GM18511 (cell line): ENCODE results near the gene PDE6B.
"Not testable (repeated sequence)": the region's sequence is repeated elsewhere in the genome, so short reads cannot be mapped to it uniquely, and the experiment has no call there.

ENCODE experiments used
- ATAC-seq: cut with Tn5 transposase; IDR thresholded peaks from one replicate; pipeline ENCODE4 v1.9.1; 2021; ENCODE audit warnings: mild to moderate bottlenecking, moderate library complexity; ENCODE audit not compliant: unreplicated experiment

PDE6B gene

DNA sequence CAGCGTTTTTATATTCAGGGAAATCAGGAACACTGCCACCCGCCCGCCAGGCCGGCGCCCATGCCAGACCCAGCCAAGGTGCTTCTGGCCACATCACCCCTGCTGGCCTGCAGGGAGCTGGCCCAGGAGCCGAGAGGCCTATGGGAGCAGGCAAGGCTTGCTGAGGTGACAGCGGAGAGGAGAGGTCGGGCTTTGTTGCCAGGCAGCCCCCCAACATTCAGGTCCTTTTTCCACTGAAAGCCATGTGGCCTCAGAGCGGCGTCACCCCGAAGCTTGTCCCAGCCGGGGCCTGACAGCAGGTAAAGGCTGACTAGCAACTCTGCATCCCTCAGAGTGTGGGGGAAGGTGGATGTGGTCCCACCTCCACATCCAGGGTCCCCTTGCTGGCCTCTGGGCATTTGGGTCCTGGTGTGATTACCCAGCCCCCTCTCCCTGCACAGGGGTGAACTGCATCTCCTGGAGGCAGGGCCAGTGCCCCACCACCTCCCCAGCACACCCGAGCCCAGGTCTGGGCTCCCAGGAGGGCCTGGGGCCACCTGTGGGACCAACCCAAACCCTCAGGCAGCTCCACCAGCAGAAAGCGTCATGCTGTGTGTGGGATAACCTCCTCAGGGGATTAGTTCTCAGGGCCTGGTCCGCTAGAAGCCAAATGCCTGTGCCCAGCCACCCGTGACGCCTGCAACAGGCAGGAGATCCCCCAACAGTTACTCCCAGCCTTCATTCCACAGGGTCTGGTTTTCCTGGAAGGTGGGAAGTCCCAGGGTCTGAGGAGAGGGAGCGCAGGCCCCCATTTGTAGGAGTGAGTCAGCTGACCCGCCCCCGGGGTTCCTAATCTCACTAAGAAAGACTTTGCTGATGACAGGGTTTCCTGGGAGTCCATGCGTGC is at the start of gene PDE6B:
PDE6B (plus strand) TSS at position 869 of the 886 bp plus-strand sequence. CDS start 54 bp downstream, outside the sequence.
- ATAC-seq, result no peak

DNA sequence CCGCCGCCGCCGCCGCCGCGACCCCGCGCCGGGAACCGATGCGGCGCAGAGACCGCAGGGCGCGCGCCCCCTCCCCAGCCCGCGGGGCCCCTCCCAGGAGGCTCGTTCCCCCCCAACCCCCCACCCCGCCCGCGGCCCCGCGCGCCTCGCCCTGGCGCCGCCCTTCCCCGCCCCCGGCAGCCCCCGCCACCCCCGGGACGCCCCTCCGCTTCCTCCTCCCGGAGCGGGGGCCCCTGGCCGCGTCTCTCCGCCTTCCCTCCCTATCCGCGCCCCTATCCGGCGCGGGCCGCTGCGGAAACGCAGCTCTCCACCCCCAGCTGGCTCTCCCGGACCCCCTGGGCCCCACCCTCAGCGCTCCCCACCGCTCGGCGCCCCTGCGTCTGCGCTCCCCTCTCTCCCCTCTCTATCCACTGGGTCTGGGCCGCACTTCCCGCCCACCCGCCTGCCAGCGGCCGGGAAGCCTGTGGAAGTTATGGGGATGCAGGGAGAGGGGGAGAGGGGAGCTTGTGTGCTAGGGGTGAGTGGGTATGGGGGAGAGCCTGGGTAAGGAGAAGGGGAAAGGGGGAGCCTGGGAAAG is 49.0 kb upstream of the PDE6B start, which contains the start of gene TMEM271:
TMEM271 (minus strand) TSS at position 51 of the 577 bp plus-strand sequence. CDS start 233 bp downstream, outside the sequence.
- no peak for ATAC-seq

DNA sequence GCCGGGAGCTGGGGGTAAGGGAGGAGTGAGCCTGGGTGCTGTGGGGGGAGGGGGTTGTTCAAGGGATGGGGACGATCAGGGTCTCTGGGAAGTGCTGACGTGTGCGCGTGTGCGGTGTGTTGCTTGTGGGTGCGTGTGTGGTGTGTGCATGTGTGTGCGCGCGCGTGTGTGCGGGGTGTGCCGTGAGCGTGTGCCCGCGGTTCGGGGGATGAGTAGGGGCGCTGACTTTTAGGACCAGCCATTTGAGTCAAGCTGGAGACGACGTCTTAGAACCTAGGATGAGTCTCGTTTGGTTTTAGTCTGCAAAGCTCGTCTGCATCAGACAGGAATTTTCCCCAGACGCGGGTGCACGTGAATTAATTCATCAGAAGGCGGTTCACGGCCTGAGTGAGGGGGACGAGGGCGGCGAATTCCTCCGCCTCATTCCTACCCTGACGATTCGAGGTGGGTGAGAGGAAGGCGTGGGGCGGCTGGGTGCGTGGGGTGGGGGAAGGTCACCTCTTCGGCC is 48.3 kb upstream of the PDE6B start:
- ATAC-seq, result no peak

DNA sequence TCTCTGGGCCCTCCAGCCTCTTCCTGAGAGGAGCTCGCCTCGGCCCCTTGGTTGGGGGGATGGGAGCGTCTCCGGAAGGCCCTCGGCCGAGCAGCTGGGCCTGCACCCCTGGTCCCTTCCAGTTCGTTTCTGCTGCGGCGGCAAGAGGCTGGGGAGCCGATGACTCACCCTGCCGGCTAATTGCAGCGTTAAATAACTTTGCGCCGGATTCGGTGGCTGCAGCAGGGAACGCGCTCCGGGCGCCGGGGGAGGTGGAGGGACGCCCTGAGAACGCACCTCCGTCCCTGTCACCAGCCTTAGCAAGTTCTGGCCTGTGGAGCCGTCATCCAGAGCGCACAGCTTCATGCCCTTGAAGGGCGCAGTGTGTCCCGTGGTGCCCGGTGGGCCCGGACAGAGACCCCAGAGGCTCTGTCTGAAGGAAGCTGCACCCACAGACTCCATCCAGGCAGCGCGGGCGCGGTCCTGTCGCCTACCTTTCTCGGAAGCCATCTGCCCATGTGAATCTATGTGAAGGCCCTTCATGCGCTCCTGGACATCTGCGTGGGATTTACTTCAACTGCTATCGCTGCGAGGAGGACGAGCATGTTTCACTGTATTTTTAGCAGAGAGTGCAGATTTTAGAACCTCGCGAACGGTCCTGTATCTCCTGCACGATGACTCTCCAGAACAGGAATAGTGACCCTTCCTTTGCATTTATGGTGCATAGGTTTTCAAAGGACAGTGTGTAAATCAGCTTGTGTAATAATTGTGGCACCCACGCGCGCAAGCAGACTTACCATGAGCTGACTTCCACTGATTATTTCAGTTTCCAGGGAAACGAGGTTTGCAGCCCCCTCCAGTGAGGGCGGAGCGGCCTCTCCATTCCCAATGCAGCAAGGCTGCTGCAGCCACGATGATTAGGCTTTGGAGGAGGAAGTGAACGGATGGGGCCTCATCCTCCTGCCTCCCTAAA is 47.6 kb upstream of the PDE6B start:
- ATAC-seq, result no peak

DNA sequence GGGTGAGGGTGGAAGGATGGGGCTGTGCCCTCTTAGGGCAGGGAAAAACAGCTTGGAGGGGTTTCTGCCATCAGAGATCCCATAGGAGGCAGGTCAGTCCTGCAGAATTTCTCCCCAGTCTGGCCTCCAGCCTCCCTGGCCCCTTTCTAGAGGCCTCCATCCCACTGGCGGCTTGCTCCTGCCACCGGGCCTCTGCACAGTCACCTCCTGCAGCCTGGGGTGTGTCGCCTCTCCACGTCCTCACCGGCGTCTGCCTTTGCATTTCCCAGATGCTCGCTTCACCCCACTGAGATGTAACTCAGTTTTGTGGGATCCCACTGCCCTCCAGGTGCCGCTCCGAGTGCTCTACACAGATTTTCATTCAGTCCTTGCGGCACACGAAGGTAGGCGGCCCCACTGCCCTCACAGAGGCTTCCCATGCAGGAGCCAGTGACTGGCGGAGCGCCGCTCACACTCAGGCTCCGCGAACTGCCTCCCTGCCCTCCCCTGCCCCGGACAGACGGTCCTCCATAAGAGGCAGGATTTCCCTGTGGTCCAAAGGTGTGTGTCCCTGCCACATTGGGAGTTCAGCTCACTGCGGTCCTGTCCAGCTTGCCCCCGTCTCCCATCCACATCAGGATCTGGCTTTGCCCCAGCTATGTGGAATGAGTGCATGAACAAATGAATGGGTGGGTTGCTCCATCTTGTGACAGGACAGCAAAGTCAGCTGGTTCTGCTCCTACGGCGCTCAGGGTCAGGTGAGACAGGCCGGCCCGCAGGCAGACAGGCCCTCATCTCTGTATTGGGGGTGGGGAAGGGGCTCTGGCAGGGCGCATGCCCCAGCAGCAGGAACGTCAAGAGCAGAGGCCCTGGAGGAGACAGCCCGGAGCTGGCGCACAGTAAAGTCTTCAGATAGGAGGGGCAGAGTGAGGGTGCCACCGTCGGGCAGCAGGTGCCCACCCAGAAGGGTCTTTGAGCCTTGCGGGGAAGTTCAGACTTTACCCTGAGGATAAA is 46.6 kb upstream of the PDE6B start:
- no peak for ATAC-seq

DNA sequence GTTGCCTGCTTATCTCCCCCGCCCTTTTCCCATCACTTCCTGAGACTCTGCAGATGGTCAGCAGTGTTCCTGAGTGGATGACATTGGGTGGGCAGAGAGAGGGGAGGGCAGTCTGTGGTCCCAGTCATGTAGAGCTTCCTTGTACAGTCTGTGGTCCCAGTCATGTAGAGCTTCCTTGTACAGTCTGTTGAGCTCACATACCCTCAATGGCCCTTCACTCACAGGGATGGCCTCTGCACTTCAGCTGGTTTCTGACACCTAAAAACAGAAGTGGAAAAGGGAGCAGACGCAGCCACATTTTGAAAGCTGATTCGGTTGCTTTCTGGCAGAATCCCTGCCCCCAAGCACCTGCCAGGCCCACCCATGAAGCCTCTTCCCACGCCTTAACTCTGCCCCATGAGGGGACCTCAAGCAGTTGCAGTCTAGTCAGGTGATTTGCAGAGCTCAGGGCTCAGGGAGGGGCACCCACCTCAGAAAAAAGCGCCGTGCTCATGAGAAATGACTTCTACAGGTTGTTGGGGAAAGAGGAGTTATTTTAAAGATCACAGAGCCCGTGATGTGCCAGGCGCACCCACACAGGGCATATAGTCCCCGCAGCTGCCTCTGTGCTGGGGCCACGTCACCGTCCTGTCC is 45.7 kb upstream of the PDE6B start:
- ATAC-seq, result no peak

DNA sequence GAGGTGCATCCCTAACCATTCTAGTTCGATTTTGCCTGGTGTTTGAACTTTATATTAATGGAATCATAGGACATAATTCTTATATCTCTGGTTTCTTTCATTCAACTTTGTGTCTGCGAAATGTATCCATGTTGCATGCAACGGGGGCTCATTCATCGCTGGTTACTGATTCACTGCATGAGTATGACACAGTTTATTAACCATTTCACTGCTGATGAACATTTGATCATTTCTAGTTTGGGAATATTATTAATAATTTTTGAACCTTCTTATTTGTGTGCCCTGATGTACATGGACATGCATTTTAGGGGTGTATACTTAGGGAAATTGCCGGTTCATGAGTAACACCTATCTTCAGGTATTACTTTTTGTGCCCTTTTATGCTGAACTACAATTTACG is 44.2 kb upstream of the PDE6B start:
- ATAC-seq, result no peak

DNA sequence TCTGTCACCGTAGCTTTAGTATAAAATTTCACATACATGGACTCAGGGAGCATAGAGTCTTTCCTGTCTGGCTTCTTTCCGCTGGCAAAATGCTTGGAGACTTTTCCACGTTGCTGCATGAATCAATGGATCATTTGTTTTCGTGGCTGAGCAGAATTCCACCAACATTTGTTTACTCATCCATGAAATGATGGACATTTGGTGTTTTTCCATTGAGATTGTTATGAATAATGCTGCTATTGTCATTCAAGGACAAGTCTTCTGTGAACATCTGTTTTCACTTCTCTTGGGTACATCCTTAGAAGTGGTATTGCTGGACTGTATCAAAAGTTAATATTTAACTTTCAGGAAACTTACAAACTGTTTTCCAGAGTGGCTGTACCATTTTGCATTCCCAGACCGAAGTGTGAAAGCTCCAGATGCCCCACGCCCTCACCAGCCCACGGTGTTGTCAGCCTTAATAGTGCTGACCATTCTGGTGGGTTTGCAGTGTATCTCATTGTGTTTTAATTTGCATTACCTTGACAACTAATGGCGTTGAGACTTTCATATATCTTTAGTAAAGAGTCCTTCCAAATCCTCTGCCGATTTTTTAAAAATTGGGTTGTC is 43.5 kb upstream of the PDE6B start:
- ATAC-seq, result no peak

DNA sequence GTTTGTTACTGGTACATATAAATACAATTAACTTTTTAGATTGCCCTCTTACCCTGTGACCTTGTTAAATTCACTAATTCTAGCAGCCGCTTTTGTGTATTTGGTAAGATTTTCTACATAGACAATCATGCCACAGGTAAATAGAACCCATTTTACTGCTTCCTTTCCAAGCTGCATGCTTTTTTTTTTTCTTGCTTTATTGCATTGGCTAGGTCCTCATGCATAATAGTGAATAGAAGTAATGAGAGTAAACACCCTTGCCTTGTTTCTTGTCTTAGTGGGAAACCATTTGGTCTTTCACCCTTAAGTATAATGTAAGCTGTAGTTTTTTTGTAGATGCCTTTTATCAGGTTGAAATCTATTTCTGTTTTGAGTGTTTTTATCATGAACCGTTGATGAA is 41.6 kb upstream of the PDE6B start:
- no peak for ATAC-seq

DNA sequence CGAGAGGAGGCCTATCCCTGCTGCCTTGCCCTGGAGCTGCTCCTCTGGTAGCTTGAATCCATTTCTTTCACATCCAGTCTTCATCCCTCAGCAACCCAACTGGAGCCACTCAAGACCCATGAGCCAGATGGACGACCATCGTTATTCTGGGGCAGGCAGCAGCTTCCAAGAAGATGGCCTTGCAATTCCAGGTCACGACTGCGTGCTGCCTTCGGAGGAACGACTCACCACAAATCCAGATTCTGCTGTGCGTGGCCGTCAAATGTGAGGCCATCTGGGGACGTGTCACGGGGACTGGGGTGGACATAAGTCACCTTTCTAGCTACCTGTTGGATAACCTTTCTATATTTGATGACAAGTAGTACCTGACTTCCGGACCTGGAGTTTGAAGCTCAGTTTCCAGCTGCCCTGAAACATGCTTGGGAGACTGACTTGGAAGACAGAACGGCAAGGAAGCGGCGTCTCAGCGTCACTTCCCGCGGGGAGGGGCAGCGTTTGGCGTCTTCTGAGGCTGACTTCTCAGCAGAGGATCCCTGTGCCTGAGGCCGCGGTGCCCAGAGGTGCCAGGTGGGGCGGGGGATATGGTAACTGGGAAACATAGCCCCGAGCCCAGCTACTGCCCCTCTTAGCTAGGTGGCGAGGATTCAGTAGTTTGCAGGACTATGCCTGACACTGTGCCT is 37.6 kb upstream of the PDE6B start:
- ATAC-seq, result no peak

DNA sequence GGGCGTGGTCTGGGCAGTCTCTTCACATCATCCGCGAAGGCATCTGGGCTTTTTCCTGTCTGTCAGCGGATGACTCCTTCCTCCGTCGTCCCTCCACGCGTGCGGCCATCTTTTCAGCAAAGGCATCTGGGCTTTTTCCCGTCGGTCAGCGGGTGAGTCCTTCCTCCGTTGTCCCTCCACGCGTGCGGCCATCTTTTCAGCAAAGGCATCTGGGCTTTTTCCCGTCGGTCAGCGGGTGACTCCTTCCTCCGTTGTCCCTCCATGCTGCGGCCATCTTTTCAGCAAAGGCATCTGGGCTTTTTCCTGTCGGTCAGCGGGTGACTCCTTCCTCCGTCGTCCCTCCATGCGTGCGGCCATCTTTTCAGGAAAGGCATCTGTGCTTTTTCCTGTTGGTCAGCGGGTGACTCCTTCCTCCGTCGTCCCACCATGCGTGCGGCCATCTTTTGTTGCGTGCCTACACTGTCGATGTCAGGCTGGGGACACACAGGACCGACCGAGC is 37.0 kb upstream of the PDE6B start:
- ATAC-seq, result no peak

DNA sequence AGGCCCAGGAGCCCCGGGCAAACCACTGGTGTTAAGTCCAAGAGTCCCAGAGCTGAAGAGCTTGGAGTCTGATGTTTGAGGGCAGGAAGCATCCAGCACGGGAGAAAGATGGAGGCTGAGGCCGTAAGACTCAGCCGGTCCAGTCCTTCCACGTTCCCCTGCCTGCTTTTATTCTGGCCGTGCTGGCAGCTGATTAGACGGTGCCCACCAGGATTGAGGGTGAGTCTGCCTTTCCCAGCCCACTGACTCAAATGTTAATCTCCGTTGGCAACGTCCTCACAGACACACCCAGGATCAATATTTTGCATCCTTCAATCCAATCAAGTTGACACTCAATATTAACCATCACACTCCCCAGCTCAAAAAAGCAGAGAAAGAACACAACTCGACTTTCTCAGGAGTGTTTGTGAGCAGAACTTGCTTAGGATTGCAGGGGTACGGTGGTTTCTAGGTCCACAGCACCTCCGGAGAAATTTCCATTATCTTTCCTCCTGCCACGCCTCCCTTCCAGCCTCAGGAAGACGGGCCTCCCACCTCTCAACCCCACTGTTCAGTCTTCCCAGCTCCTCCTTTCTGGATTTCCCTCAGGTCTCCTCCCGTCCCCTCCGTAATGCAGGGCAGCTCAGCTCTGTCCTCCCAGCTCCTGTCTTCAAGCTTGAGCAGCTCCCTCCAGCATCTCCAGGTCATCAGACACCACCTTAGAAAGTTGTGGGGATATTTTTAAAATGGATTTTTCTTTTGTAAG is 36.0 kb upstream of the PDE6B start:
- no peak for ATAC-seq

DNA sequence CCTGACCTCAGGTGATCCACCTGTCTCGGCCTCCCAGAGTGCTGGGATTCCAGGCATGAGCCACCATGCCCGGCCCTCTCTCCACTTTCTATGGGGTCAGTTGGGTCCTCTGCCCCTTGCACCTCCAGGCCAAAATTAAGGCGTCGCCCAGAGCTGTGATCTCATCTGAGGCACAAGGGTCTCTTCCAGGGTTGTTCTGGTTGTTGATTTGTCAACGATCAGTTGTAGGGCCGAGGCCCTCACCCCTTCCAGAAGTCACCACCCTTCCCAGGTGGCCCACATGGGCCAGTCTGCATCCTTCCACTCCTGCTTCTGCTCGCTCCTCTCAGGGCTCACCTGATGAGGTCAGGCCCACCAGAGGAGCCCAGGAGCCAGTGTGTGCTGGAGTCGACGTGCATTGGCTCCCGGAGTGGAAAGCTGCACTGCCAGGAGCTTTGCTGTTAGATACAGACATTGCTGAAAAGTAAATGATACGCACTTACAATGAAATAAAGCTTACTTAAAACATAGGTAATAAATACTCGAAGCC is 35.0 kb upstream of the PDE6B start:
- ATAC-seq, result no peak

DNA sequence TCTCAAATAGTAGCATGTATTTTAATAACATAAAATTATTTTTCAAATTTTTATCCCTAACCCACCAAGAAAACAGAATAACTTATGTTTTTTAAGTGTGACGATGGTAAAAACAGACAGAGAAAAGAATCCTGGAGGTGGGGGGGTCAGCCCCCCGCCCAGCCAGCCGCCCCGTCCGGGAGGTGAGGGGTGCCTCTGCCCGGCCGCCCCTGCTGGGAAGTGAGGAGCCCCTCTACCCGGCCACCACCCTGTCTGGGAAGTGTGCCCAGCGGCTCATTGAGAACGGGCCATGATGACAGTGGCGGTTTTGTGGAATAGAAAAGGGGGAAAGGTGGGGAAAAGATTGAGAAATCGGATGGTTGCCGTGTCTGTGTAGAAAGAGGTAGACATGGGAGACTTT is 33.2 kb upstream of the PDE6B start:
- not testable (repeated sequence) for ATAC-seq

DNA sequence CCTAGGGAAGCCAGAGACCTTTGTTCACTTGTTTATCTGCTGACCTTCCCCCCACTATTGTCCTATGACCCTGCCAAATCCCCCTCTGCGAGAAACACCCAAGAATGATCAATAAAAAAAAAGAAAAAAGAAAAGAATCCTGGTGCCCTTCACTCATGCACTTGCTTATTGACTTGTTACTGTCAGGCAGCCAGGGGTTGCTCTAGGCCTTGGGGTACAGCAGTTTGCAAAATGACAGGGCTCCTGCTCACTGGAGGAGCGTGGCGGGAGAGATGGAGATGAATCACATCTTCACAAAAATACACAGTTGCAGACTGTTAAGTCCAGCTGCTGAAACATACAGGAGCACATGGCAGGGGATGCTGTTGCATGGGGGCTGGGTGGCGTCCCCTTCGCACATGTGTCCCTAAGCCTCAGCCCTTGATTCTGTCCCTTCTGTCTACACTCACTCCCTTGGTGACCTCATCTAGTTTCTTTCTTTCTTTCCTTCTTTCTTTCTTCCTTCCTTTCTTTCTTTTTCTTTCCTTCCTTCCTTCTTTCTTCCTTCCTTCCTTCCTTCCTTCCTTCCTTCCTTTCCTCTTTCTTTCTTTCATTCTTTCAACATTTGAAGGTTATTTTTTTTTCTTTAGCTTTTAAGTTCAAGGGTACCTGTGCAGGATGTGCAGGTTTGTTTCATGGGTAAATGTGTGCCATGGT is 32.4 kb upstream of the PDE6B start:
- ATAC-seq, result no peak

DNA sequence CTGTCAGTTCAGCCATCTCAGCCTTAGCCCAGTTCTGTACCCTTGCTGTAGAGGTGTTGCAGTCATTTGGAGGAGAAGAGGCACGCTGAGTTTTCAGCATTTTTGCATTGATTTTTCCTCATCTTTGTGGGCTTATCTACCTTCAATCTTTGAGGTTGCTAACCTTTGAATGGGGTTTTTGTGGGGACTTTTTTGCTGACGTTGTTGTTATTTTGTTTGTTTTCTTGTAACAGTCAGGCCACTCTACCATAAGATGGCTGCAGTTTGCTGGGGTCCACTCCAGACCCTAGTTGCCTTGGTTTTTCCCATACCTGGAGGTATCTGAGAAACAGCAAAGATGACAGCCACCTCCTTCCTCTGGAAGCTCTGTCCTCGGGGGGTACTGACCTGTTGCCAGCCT is 26.4 kb upstream of the PDE6B start:
- no peak for ATAC-seq

DNA sequence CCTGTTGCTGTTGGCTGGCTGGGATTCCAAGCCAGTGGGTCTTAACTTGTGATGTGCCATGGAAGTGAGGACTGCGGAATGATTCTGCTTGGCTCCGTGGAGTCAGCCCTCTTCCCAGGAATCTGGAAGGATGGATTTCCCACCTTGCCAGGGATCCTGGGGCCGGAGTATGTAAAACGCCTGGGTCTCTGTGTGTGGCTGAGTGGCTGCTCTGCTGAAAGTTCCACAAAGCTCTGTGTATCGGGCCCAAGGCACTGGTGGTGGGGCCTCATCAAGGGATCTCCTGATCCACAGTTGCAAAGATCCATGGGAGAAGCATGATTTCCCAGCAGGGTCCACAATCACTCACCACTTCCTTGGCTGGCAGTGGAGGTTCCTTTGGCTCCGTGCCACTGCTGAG is 25.2 kb upstream of the PDE6B start:
- ATAC-seq, result no peak
